Endometrium (tissue), 2 donors: ENCODE measurements around the gene TTC38.

Experiments
- FAIRE-seq: peaks from 2 replicates; lab custom pipeline; 2012; peaks lifted over from hg19 to GRCh38; lab: Jason Lieb, UNC
- donor health status: control.
- donor health status: control.

The TTC38 gene

DNA sequence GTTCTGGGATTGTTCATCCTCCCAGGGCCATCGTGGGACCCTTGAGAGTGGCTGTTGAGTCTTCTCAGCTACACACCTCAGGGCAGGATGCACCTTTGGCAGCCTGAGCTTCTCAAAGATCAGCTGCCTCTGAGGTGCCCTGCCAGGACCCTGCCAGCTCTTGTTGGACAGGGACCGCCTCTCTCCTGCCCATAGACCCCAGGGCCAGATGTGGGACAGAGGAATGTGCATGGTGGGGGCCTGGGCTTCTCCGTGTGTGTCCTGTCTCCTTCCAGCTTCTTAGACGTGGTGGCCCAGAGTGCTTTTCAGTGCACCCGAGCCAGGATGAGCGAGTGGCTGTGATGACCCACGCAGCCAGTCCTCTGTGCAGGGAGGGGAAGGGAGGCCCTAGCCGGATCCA is 61.8 kb downstream of the TTC38 start:
- FAIRE-seq = no peak

DNA sequence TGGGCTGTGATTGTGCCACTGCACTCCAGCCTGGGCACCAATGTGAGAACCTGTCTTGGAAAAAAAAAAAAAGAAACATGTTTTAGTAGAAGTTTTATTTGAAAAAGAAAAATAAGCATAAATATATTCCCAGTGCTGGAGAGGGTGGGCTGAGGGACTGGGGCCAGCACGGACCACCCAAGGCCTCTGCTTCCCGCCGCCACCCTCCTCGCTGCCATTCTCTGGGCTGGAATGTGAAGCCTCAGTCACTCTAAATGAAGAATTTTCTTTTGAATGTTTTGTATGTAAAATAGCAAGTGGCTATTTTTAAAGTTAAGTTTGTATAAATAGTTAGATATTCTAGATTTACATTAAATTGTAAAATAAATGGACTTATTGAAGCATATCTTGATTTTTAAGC is 62.6 kb downstream of the TTC38 start:
- no peak for FAIRE-seq

DNA sequence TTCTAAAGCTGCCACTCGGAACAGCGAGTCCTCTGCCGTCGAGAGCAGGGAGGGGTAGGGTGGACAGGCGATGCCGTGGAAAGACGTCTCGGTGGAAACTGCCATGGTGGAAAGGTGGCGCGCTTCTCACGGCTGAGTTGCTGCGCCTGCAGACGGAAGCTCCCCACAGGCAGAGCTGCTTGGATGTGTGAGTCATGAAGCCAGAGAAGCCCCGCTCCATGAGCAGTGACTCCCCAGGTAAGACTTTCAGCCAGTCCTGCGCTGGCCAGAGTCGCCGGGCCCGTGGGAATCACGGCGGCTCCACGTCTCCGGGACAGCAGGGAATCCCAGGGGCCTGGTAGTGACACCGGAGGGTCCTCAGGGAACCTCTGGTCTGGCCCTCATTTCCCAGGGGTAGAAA is 63.7 kb downstream of the TTC38 start:
- no peak for FAIRE-seq

DNA sequence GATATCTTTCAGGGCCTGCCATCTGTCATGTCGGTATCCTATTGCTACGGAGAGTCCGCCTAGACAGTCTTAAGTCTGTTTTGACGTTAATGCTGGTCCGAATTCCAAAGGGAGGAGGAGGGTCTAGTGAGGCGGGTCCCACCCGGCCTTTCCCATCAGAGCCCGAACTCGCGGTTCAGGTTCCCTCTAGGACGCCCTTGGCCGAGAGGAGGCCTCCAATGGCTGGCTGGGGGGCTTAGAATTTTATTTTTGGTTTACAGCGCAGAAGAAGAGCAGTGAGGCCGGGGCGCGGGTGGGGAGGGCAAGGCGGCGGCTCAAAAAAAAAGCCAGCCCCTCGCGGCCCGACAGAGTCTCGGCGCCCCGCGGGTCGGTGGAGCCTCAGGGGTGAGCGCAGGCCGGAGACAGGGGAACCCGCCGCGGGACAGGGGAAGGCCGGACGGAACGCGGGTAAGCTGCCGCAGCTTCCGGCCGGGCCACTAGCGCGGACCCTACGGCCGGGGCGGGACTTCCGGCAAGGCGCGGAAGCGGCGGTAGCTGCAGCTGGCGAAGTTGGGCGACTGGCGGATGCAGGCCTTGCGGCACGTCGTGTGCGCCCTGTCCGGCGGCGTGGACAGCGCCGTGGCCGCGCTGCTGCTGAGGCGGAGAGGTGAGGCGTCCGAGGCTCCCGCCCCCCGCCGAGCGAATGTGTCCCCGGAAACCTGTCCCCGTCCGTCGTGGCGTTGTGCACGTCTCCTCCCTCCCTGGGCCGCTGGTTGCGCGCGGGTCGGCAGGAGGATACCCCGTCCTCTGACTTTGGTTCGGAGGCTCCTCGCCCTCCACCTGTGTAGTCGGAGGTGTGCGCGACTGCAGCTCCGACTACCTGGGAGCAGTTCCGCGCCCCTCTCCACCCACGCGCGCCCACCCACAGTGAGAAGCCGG is 67.7 kb downstream of the TTC38 start, which contains the start of gene TRMU:
Gene TRMU (plus strand): TSS at position 514 of the 918 bp plus-strand sequence. CDS start 51 bp downstream, at position 565.
- FAIRE-seq = no peak

DNA sequence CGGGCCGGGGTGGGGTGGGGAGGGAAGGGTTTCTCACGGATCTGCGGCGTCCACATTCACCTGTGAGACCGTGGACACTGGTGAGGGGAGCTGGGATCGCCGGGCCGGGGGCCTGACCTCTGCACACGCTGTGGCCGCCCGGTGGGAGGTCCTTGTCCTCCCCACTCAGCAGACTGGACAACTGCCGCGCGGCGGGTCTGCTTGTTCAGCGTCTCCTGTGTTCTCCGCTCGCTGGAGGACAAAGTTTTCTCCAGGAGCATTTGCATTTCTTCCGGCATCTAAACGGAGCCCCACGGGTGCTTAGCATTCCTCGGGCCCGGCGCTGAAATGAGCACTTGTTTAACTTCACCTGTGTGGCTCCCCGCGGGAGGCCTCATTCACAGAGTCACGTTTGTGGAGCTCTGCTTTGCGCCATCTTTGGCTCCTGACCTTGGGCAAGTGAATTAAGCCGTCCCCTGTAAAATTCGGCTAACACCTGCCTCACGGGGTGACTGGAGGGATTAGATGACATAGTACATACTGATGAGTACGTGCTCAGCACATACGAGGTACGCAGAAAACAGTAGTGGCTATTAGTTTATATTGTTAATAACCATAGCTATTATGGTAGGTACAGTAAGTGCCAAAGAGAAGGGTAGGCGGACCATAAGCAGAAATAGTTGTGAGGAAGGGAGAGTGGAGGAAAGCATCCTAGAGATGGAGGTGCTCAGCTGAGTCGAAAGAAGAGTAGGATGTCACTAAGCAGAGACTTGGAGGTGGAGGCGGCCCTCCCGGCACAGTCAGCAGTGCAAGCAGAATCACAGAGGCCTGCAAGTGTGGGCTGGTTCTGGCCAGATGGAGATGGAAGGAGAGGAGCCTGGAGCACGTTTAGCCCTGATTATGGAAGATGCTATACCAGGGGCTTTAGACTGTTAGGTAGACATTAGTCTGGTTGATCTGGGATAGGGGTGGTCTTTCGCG is 68.6 kb downstream of the TTC38 start:
- FAIRE-seq = no peak

DNA sequence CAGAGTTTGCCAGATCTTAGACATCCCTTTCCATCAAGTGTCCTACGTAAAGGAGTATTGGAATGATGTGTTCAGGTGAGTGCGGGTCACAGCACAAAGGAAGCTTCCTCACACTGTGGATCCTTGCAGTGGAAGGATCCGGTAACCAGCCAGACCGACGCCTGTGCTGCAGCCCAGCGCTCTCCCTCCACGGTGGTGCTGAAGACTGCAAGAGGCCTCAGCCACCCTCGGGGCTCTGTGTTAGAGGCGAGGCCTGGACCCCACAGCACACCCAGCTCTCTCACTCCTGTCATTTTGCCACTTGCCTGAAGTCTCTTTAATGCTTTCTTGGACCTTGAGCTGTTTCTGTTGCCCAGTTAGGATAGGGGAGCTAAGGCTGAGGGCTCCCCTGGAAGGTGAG is 70.1 kb downstream of the TTC38 start:
- FAIRE-seq = no peak

DNA sequence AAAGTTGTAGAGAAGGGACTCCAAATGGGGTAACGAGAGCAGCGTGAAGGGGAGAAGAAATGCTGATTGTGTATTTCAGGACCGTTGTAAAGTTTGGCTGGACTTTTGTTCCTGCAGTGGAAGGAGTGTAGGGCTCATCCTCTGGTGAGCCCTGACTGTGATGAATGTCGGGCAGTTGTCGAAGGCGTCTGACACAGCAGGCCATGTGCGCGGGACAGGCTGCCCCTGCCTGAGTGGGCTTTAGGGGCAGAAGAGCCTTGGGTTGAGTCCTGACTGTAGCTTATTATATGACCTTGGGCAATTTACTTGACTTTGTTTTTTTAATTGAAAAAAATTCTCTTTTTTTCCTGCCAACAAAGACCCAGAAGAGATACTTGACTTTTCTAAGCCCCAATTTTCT is 70.8 kb downstream of the TTC38 start:
- FAIRE-seq = no peak

DNA sequence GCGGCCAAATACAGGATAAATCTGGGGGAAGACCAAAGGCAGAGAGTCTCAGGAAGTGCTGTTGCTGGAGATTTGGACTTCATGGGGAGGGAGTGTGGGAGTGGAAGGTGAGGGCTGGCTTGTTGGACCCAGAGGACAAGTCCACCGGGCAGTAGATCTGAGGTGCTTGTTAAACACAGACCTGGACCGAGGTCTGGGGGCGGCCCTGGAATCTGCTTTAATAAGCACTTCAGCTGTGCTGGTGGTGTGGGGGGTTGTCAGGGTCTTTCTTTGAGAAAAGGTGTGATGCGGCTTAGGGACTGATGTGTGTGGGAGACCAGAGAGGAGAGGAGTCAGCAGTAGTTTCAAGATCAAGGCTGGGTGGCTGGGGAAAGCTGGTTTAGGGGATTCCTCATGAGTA is 72.1 kb downstream of the TTC38 start:
- no peak for FAIRE-seq

DNA sequence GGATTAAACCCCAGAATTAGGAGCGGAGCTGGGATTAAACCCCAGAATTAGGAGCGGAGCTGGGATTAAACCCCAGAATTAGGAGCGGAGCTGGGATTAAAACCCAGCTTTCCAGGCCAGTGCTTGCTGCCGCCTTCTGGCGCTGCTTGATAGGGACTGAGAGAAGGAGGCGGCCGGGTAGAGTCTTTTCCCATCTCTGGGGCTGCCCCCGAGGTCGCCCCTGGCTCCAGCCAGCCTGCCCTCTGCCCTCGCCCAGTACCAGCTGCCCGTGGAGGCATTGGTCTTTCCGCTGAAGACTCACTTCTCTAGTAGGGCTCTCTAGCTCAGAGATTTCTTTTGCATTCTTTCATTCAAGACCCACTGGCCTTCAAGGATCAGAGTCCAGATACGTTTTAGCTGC is 72.9 kb downstream of the TTC38 start:
- no peak for FAIRE-seq
